HG03103 (cell line): ENCODE results near the gene SMG5.

Experiments used
- ATAC-seq: cut with Tn5 transposase; IDR thresholded peaks from one replicate; pipeline ENCODE4 v1.9.1; 2021; ENCODE audit warnings: low read depth; ENCODE audit not compliant: unreplicated experiment

The SMG5 gene

GRCh38 chr1:156281693-156282478 lies 739 bp downstream of the SMG5 start:
- no peak for ATAC-seq

- no peak for ATAC-seq
Measured at GRCh38 chr1:156281281-156281680, 1.3 kb downstream of the SMG5 start.

- no peak for ATAC-seq
Measured at GRCh38 chr1:156279837-156280236, 2.8 kb downstream of the SMG5 start.

GRCh38 chr1:156276966-156277381 lies 5.7 kb downstream of the SMG5 start:
- ATAC-seq, result no peak

GRCh38 chr1:156276532-156276931 lies 6.1 kb downstream of the SMG5 start:
- ATAC-seq, result no peak

- ATAC-seq, result no peak
Measured at GRCh38 chr1:156270314-156270713, 12.3 kb downstream of the SMG5 start.

- ATAC-seq, result no peak
Measured at GRCh38 chr1:156268336-156268735, 14.3 kb downstream of the SMG5 start.

GRCh38 chr1:156266051-156266450 lies 16.6 kb downstream of the SMG5 start:
- no peak for ATAC-seq

- no peak for ATAC-seq
Measured at GRCh38 chr1:156263288-156263655, 19.4 kb downstream of the SMG5 start.

- no peak for ATAC-seq
Measured at GRCh38 chr1:156262461-156263287, 20.0 kb downstream of the SMG5 start.

- no peak for ATAC-seq
Measured at GRCh38 chr1:156260896-156261295, 21.7 kb downstream of the SMG5 start.

GRCh38 chr1:156259805-156260204 lies 22.8 kb downstream of the SMG5 start:
- no peak for ATAC-seq

- no peak for ATAC-seq
Measured at GRCh38 chr1:156258859-156259258, 23.8 kb downstream of the SMG5 start.

GRCh38 chr1:156257711-156258110 lies 24.9 kb downstream of the SMG5 start:
- ATAC-seq, result no peak

- ATAC-seq, result no peak
Measured at GRCh38 chr1:156253634-156254033, 29.0 kb downstream of the SMG5 start.

- ATAC-seq, result no peak
Measured at GRCh38 chr1:156251527-156251926, 31.1 kb downstream of the SMG5 start.

GRCh38 chr1:156249593-156249992 lies 33.0 kb downstream of the SMG5 start:
- ATAC-seq, result no peak

GRCh38 chr1:156248323-156248683 lies 34.3 kb downstream of the SMG5 start:
- ATAC-seq, result no peak

- no peak for ATAC-seq
Measured at GRCh38 chr1:156247460-156248322, 34.9 kb downstream of the SMG5 start, which contains the start of gene PAQR6. TSS of gene PAQR6 (minus strand) at chr1:156248056. CDS start at chr1:156246731, 1,325 bp downstream.

GRCh38 chr1:156246781-156247459 lies 35.7 kb downstream of the SMG5 start:
- no peak for ATAC-seq
